ENCODE results near the gene AKAP6.

DNA sequence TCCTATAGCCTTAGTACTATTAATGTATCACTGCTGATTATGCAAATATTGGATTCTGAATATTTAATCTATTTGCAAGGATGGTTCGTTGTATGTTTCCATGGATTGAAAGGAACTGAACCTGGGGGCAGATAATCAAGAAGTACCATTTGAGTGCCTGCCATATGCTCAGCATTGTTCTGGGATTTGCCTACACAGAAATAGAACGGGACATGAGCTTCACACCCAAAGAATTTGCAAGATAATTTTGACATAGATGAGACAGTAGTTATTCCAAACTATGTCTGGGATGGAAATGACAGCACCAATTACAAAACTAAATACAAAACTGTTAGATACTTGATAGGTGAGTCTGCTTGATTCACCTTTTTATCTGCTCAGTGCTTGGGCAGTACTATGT is 476.9 kb downstream of the AKAP6 start:
- no peak for TF ChIP-seq MAX (IDR thresholded peaks at IDR 0.05)
- TF ChIP-seq FOSL1 (IDR thresholded peaks at IDR 0.05; ENCODE audit: insufficient read depth, low read depth, low read length) = no peak
- no peak for TF ChIP-seq SRF (IDR thresholded peaks at IDR 0.05; ENCODE audit: low read depth, low read length)
- no peak for TF ChIP-seq POLR2A (IDR thresholded peaks at IDR 0.05; ENCODE audit: control extremely low read depth in 1 of 2, low read depth in 2 of 2, low read length in 2 of 2)
- no peak for TF ChIP-seq CEBPB (IDR thresholded peaks at IDR 0.05; ENCODE audit: low read depth, low read length)
- TF ChIP-seq, protein P1, sequence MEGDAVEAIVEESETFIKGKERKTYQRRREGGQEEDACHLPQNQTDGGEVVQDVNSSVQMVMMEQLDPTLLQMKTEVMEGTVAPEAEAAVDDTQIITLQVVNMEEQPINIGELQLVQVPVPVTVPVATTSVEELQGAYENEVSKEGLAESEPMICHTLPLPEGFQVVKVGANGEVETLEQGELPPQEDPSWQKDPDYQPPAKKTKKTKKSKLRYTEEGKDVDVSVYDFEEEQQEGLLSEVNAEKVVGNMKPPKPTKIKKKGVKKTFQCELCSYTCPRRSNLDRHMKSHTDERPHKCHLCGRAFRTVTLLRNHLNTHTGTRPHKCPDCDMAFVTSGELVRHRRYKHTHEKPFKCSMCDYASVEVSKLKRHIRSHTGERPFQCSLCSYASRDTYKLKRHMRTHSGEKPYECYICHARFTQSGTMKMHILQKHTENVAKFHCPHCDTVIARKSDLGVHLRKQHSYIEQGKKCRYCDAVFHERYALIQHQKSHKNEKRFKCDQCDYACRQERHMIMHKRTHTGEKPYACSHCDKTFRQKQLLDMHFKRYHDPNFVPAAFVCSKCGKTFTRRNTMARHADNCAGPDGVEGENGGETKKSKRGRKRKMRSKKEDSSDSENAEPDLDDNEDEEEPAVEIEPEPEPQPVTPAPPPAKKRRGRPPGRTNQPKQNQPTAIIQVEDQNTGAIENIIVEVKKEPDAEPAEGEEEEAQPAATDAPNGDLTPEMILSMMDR (IDR thresholded peaks at IDR 0.05; ENCODE audit: control extremely low read depth in 1 of 3, insufficient read depth in 1 of 3, low read depth in 1 of 3, low read length in 3 of 3) = no peak
- no peak for TF ChIP-seq EZH2 (IDR thresholded peaks at IDR 0.05; ENCODE audit: low read depth, low read length, severe bottlenecking)
- TF ChIP-seq CREB1 (IDR thresholded peaks at IDR 0.05) = no peak
- TF ChIP-seq NRF1 (IDR thresholded peaks at IDR 0.05; ENCODE audit: low read depth, low read length) = no peak
- TF ChIP-seq CHD1 (IDR thresholded peaks at IDR 0.05; ENCODE audit: low read depth, low read length) = no peak
